ENCODE measurements around the gene DNAJC18. TPM values are rescaled to one million over a fixed set of nuclear protein-coding genes. Genes with fewer than 3 reads are reported as not detected.

DNAJC18 gene
- total and polyA plus RNA-seq, 2 of the 4 experiments (the other 2 are of a cell fraction), result 8.5 to 11.1 TPM

GRCh38 chr5:139435676-139436075 lies 3.6 kb downstream of the DNAJC18 start:
- Histone ChIP-seq H3K4me1 (ENCODE audit: control insufficient read depth, insufficient read depth, low read length) (peaks cover 6% of the 10 kb centered on the region), H4K8ac (ENCODE audit: low read depth in 2 of 2, low read length in 2 of 2) (no peak overlapping the region), H4K5ac (ENCODE audit: low read depth, low read length) (no peak overlapping the region), H2AK9ac (replicated peaks; ENCODE audit: low read depth, low read length, poor library complexity) (no peak overlapping the region), H3K4me3 (ENCODE audit: insufficient read depth, low read depth, low read length) (no peak overlapping the region), H3K79me1 (ENCODE audit: low read depth in 1 of 2, low read length in 2 of 2) (peaks cover 12 to 19% of the 10 kb centered on the region in 2 experiments; a peak in 3 of 4 replicates), H3K27me3 (ENCODE audit: control insufficient read depth, insufficient read depth, low read length) (no peaks in the 10 kb centered on the region), H3K23ac (ENCODE audit: low read depth, low read length) (no peak overlapping the region), H4K91ac (ENCODE audit: insufficient read depth, low read depth, low read length) (no peak overlapping the region), H2BK20ac (ENCODE audit: low read depth, low read length) (no peak overlapping the region), H3K9ac (ENCODE audit: low read depth, low read length) (no peak overlapping the region), H2AFZ (replicated peaks; ENCODE audit: low read length, poor library complexity) (no peak overlapping the region), H3K18ac (ENCODE audit: low read depth, low read length) (no peak overlapping the region), H2BK5ac (ENCODE audit: low read depth, low read length, poor library complexity, severe bottlenecking) (no peak overlapping the region), H4K20me1 (ENCODE audit: insufficient read depth, low read length) (no peaks in the 10 kb centered on the region), H2BK15ac (ENCODE audit: low read depth, low read length) (no peak overlapping the region), H2BK120ac (ENCODE audit: low read depth, low read length) (no peak overlapping the region), H3K36me3 (ENCODE audit: control insufficient read depth, insufficient read depth, low read length) (peaks cover 7% of the 10 kb centered on the region; the same call in 1 of the 2 replicates), H3K4me2 (ENCODE audit: low read depth, low read length) (no peak overlapping the region), H2AK5ac (ENCODE audit: low read depth, low read length) (no peak overlapping the region), H3K56ac (ENCODE audit: extremely low read depth, insufficient read depth, low read length) (no peak overlapping the region), H3K9me1 (ENCODE audit: insufficient read depth, low read length) (peaks cover 10% of the 10 kb centered on the region; the same call in 1 of the 2 replicates), H3K9me3 (ENCODE audit: control insufficient read depth, insufficient read depth, low read length) (no peaks in the 10 kb centered on the region), H3K4ac (ENCODE audit: low read depth, low read length) (no peak overlapping the region), H3K27ac (ENCODE audit: insufficient read depth, low read length) (no peak overlapping the region), H3K14ac (replicated peaks; ENCODE audit: low read depth, low read length) (no peak overlapping the region)
- ChIA-PET POLR2A (ENCODE audit: unreplicated experiment) (no interaction called here), CTCF (no interaction called here)
- intact Hi-C loops (cut with micrococcal nuclease) (loop anchor here (5.0 kb wide), 1 partner anchor 127 kb away; the partner anchor contains the start of gene UBE2D2), dilution Hi-C loops (cut with HindIII; ENCODE audit: low sequenced_read_pairs, unreplicated experiment) (no loop called here), in situ Hi-C loops (cut with MboI; ENCODE audit: low sequenced_read_pairs) (no loop called here)
- ATAC-seq (ENCODE audit: low read depth), result no peak
- BruUV-seq (replicated peaks), result no TSS peak
- no peak for TF ChIP-seq POLR2A (IDR thresholded peaks at IDR 0.05; ENCODE audit: low read depth, low read length)
- WGBS, 2 experiments (ENCODE audit: extremely low coverage in 2 of 2, insufficient read length in 1 of 2), result no CpG with 5 or more reads among the region's 3 CpGs
- no peak for DNase-seq
